G401.6 (cell line): ENCODE results near the gene RHOT1.
"Not testable (repeated sequence)": the region's sequence is repeated elsewhere in the genome, so short reads cannot be mapped to it uniquely, and the experiment has no call there.

Experiments
- FAIRE-seq: peaks from 2 replicates; lab custom pipeline; 2012; peaks lifted over from hg19 to GRCh38; lab: Jason Lieb, UNC

Gene RHOT1

DNA sequence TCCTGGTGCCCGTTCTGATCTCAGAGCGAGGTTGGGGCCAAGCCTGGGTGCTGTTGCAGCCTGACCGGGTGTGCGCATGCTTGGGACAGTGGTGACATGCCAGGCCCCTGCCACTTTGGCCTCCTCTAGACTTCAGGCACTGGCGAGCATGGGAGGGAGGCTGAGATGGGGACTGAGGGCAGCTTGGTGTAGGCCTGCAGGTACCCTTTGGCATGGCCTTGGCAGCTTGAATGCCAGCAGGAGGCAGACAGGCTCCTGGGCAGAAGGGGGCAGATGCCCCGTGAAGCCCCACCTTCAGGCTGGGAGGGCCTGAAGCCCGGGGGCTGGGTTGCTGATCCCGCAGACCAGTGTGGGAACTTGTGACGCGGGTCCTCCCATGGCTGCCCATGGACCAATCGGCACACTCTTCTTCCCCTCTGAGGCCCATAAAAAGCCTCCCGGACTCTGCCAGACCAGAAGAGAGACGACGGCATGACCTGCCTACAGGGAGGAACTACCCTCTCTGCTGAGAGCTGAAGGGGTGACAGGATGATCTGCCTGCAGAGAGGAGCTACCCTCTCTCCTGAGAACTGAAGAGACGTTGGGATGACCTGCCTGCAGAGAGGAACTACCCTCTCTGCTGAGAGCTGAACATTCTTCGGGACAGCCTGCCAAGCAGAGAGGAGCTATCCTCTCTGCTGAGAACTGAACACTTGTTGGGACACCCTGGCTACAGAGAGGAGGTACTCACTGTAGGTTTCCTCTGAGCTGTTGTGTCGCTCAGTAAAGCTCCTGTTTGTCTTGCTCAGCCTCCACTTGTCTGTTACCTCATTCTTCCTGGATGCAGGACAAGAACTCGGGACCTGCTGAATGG lies 17.5 kb downstream of the RHOT1 start:
- FAIRE-seq: no peak

DNA sequence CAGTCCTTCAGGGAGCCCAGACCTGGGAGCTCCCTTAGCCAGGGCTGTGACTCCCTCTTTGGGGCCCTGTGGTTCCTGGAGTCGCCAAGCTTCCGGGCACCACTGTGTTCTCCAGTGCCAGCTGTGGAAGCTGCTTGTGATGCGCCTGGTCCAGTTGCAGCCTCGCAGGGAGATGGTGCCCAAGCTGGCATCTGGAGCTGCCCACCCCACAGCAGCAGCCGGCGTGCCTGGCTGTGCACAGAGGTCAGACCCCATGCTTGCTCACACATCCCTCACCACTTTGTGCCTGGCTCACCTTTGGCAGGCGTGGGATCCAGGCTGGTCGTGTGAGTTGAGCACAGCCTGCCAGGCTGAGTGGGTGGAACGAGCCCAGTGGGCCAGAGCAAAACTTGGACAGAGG lies 18.2 kb downstream of the RHOT1 start:
- no peak for FAIRE-seq

GRCh38 chr17:32161029-32161428 lies 18.7 kb downstream of the RHOT1 start:
- no peak for FAIRE-seq

- no peak for FAIRE-seq
These were observed 19.4 kb downstream of the RHOT1 start for GRCh38 chr17:32161506-32162365.

DNA sequence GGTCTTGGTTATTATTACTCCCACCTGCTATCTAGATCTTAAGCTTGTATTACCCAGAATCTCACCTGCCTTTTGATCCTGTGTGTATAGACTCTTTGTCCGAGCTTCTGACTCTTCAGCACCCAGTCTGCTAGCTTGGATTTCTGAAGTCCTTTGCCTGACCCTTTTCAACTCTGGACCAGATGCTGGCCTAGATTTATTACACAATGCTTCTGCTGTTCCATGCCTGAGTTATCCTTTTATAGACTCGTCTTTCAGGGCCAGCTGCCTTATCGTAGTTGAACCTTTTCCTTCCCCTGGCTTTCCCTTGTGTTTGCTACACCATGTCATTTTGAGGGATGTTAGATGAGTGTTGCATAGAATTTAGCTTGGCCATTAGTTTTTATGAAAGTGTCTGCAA lies 32.6 kb downstream of the RHOT1 start:
- no peak for FAIRE-seq

GRCh38 chr17:32178679-32179078 lies 36.4 kb downstream of the RHOT1 start:
- FAIRE-seq: not testable (repeated sequence)

- FAIRE-seq: not testable (repeated sequence)
These were observed 36.8 kb downstream of the RHOT1 start for GRCh38 chr17:32179103-32179502.

GRCh38 chr17:32179526-32179925 lies 37.2 kb downstream of the RHOT1 start:
- not testable (repeated sequence) for FAIRE-seq

GRCh38 chr17:32180262-32180661 lies 38.0 kb downstream of the RHOT1 start:
- FAIRE-seq: not testable (repeated sequence)

DNA sequence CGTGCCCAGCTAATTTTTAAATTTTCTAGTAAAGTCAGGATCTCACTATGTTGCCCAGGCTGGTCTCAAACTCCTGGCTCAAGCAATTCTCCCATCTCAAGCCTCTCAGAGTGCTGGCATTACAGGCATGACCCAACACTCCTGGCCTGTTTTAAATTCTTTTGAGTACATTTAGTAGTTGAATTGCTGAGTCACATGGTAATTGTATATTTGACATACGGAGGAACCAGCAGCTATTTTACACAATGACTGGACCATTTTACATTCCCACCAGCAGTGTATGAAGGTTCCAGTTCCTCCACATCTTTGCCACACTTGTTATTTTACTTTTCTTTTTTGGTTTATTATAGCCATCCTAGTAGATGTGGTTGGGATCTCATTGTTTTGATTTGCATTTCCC lies 43.6 kb downstream of the RHOT1 start:
- no peak for FAIRE-seq

DNA sequence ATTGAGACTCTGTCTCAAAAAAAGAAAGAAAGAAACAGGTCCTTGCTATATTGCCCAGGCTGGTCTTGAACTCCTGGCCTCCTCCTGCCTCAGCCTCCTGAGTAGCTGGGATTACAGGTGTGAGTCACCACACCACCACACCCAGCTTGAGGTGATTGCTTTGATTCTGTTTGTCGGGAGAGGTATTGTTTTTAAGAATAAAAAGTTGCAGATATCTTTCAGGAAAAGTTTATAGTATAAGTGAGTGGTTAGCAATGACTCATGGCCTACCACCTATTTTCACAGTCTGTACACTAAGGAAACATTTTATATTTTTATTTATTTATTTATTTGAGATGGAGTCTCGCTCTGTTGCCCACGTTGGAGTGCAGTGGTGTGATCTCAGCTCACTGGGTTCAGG lies 45.0 kb downstream of the RHOT1 start:
- FAIRE-seq: no peak

DNA sequence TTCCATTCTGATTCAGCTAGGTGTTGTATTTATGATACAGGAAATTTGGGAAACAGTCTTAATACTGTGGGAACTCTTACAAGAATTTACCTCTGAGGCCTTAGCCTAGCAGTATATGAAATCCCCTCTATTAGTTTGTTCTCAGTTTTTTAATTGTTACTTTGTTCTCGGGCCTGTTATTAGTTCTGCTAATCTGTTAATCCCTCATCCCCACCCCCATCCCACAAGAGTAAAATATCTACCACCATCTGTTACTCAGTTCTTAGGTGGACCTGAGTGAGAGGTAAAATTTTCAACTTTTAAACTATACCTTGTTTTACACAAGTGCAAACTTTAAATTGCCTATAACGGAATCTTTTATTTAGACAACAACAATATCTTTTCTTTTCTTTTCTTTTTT lies 47.0 kb downstream of the RHOT1 start:
- no peak for FAIRE-seq

DNA sequence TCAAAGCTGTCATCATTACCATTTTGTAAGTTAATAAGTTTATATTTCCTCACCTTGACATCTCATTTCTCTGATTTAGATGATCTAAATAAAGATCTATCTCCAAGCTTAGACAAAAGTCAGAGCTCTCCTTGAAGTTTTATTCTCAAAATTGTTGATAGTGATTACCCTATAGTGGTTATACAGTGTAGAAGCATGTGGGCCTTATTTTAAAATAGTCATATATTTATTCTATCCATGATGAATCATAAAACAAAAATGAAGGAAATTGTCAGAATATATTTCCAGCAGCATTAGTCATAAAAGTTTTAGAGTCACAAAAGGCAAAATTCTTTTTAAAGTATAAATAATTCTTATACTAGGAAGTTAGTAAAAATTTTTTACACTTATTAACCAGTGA lies 49.0 kb downstream of the RHOT1 start:
- FAIRE-seq: peak; percentile 36

DNA sequence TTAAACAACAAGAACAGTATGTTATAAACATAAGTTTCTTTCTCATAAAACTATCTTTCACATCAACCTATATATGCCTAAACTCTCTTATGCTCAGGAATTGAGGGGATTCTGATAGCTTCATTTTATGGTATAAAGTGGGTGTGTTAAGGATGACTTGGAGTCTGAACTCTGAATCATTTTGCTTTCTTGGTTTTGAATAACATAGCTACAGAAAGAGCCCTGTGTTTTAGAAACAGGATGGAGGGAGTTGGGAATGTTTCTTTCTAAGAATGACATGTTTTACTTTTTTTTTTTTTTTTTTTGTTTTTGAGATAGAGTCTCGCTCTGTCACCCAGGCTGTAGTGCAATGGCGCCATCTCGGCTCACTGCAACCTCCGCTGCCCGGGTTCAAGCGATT lies 50.1 kb downstream of the RHOT1 start:
- FAIRE-seq: no peak

GRCh38 chr17:32197987-32198386 lies 55.7 kb downstream of the RHOT1 start:
- no peak for FAIRE-seq

- no peak for FAIRE-seq
These were observed 64.6 kb downstream of the RHOT1 start for GRCh38 chr17:32206861-32207260.

DNA sequence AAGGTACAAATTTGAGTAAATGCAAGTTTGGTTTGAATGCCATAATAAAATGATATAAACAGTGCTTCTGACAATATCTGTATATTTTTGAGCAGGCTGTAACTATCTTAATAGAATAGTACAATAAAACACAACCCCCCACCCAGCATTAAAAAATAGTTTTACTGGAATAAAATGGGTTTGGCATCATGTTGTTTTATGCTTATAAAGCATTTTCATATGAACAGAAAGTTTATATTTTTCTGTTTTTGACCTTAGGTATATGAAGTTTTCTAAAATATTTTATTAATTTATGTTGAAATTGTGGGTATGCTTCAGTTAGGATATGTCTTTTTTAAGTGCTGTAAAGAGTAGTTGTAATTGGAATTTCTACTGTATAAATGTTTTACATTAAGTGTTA lies 66.1 kb downstream of the RHOT1 start:
- FAIRE-seq: peak; percentile 74

GRCh38 chr17:32209608-32210007 lies 67.3 kb downstream of the RHOT1 start:
- no peak for FAIRE-seq

DNA sequence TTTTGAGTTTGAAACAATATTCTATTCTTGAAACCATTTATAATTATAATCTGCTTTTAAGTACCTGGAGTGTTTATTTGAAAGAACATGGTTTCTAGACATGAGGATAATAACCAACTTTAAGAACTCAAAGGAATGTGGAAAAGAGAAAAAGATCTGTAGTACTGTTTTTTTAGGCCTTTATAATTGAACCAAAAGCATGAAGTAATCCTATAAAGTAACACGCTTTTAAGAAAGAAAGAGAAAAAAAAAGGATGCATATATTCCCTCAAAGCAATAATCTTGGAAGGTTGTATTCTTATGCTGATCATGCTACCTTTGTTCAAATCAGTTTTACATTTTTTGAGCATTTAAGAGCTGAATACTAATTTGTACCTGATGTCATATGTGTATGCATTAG lies 69.4 kb downstream of the RHOT1 start:
- FAIRE-seq: no peak

- peak; percentile 85 for FAIRE-seq
These were observed 73.4 kb downstream of the RHOT1 start for GRCh38 chr17:32215696-32216095.

DNA sequence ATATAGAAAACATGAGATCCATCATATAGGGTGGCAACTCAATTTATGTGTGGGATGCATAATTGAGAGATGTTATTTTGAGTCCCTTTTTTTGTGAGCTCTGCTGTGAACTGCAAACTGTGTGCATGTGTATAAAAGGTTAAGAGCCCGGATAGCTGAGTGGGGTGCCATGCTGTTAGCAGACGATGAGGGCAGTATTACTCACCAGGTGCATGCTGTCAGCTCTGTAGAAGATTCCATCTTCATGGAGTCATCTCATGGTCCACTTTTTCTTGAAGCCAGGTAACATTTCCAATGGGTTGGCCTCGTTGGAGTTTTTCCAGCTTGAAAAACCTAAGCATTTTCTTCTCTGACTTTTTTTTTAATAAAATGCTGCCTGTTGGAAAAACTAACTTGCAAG lies 80.3 kb downstream of the RHOT1 start:
- FAIRE-seq: no peak

DNA sequence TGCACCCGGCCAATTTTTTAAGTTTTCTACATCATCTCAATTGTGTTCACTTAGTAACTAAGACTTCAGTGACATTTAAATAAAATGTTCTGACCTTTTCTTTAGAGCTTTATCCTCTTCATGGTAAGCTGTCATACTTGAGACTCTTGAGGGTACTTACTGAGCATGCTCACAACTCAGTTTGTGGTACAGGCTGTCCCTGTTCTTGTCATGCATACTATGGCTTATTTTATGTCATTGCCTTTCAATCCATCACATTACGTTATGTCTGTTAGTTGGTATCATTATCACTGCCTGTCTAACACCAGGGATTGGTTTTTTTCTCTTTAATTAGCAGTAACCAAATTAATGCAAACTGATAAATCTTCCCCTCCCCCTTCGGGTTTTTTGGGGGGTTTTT lies 81.4 kb downstream of the RHOT1 start:
- no peak for FAIRE-seq

GRCh38 chr17:32226886-32227285 lies 84.6 kb downstream of the RHOT1 start:
- no peak for FAIRE-seq
